Glutamatergic neuron (in vitro differentiated cells): ENCODE data around the gene RPGRIP1L. TPM values are rescaled to one million over a fixed set of nuclear protein-coding genes. Genes with fewer than 3 reads are reported as not detected.

Source experiments
- DNase-seq: peaks from one replicate; pipeline ENCODE4 v3.0.0; 2022
- H3K27ac Mint-ChIP-seq: one replicate; pipeline ENCODE4 v1.8.0; 2020; ENCODE audit warnings: mild to moderate bottlenecking, mixed read lengths, inconsistent platforms; ENCODE audit not compliant: unreplicated experiment
- H3K27me3 Mint-ChIP-seq: one replicate; pipeline ENCODE4 v1.8.0; 2020; ENCODE audit warnings: mild to moderate bottlenecking, moderate library complexity, mixed read lengths, inconsistent platforms; ENCODE audit not compliant: unreplicated experiment
- H3K36me3 Mint-ChIP-seq: one replicate; pipeline ENCODE4 v1.8.0; 2020; ENCODE audit warnings: mild to moderate bottlenecking, mixed read lengths, inconsistent platforms; ENCODE audit not compliant: unreplicated experiment
- H3K4me1 Mint-ChIP-seq: one replicate; pipeline ENCODE4 v1.8.0; 2020; ENCODE audit warnings: mild to moderate bottlenecking, low read depth, mixed read lengths, inconsistent platforms; ENCODE audit not compliant: unreplicated experiment
- H3K4me3 Mint-ChIP-seq: one replicate; pipeline ENCODE4 v1.8.0; 2020; ENCODE audit warnings: mild to moderate bottlenecking, mixed read lengths, inconsistent platforms; ENCODE audit not compliant: unreplicated experiment
- H3K9me3 Mint-ChIP-seq: one replicate; pipeline ENCODE4 v1.8.0; 2020; ENCODE audit warnings: mild to moderate bottlenecking, moderate library complexity, mixed read lengths, inconsistent platforms; ENCODE audit not compliant: unreplicated experiment
- total RNA-seq: library from RNA; stranded (reverse); fragmentation: NEBNext Ultra II Directional; extraction: Animal tissue kit (Norgen Biotek cat#: 25700); gene quantifications from one replicate; pipeline ENCODE4 v1.2.1, GENCODE V29; 2021; ENCODE audit not compliant: unreplicated experiment
- TF ChIP-seq, protein P1 (sequence below): fragments of 200-600 bp; sonication (generic); IDR thresholded peaks from one replicate; pipeline ENCODE4 v1.5.0; 2021; ENCODE audit not compliant: partially characterized antibody, unreplicated experiment

Gene RPGRIP1L
- total RNA-seq, 1 donor from 2014 or later, result 18.0 TPM

DNA sequence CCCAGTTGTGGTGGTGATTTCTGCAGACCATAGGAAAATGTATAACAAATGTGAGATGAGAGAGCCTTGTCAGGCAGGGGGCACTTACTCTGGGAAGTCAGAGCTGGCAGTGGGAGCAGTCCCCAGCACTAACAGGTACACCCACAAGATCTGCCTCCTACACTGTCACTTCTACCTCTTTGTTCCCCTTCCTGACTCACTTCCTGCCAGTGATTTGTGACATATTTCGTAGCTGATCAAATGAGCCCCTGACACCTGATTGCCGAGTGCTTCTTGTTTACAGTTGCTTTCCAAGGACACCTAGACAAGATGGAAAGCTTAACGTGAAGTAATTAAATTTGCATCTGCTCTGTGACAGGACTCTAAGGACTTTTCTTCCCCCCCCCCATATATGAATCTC, 40.8 kb upstream of the RPGRIP1L start:
- TF ChIP-seq, protein P1, sequence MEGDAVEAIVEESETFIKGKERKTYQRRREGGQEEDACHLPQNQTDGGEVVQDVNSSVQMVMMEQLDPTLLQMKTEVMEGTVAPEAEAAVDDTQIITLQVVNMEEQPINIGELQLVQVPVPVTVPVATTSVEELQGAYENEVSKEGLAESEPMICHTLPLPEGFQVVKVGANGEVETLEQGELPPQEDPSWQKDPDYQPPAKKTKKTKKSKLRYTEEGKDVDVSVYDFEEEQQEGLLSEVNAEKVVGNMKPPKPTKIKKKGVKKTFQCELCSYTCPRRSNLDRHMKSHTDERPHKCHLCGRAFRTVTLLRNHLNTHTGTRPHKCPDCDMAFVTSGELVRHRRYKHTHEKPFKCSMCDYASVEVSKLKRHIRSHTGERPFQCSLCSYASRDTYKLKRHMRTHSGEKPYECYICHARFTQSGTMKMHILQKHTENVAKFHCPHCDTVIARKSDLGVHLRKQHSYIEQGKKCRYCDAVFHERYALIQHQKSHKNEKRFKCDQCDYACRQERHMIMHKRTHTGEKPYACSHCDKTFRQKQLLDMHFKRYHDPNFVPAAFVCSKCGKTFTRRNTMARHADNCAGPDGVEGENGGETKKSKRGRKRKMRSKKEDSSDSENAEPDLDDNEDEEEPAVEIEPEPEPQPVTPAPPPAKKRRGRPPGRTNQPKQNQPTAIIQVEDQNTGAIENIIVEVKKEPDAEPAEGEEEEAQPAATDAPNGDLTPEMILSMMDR, result no peak
- H3K27me3 Mint-ChIP-seq, result peaks cover 2% of the 10 kb centered on the region
- H3K9me3 Mint-ChIP-seq, result peaks cover 2% of the 10 kb centered on the region
- peak overlapping the region; percentile 5 for H3K27ac Mint-ChIP-seq
- peaks cover 38% of the 10 kb centered on the region for H3K4me1 Mint-ChIP-seq
- H3K4me3 Mint-ChIP-seq, result no peak overlapping the region
- DNase-seq, result no peak
- no peaks in the 10 kb centered on the region for H3K36me3 Mint-ChIP-seq

DNA sequence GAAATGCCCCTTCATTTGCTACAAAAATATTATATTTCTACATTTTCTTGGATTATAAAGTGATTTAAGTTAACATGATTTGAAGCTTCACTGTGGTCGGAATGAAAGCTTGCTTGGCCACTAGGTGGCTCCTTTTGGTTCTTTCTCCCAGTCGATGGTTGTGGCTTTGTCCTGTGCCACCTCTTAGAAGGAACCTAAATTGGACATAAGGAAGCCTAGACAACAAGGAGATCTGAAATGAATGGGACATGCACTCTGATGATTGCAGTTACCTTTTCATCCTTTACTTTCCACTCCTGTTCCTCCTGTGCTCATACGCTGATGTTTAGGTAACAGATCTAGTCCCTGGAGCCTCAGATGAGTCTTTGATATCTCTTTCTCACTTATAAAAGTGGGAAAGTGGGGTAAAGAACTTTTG, 39.5 kb upstream of the RPGRIP1L start:
- H3K27me3 Mint-ChIP-seq, result peaks cover 2% of the 10 kb centered on the region
- peaks cover 38% of the 10 kb centered on the region for H3K4me1 Mint-ChIP-seq
- no peak overlapping the region for H3K27ac Mint-ChIP-seq
- TF ChIP-seq, protein P1, result peak; percentile 74
- DNase-seq, result peak; percentile 22
- no peak overlapping the region for H3K4me3 Mint-ChIP-seq
- no peaks in the 10 kb centered on the region for H3K36me3 Mint-ChIP-seq
- peaks cover 2% of the 10 kb centered on the region for H3K9me3 Mint-ChIP-seq

DNA sequence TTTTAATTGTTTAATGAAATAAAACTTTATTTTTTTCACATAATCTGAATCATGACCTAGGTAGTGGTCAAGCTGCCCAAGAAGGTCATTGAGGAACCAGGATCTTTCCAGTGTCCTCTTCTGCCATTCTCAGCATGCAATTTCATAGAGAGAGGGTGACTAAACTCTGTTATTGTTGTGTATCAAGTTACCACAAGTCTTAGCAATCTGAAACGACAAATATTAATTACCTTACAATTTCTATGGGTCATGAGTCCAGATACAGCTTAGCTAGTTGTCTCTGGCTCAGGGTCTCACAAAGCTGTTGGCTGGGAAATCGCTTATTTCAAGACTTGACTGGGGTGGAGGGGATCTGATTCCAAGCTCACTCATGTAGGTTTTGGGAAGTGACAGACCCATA, 37.9 kb upstream of the RPGRIP1L start:
- no peak overlapping the region for H3K27ac Mint-ChIP-seq
- H3K4me1 Mint-ChIP-seq, result peaks cover 43% of the 10 kb centered on the region

DNA sequence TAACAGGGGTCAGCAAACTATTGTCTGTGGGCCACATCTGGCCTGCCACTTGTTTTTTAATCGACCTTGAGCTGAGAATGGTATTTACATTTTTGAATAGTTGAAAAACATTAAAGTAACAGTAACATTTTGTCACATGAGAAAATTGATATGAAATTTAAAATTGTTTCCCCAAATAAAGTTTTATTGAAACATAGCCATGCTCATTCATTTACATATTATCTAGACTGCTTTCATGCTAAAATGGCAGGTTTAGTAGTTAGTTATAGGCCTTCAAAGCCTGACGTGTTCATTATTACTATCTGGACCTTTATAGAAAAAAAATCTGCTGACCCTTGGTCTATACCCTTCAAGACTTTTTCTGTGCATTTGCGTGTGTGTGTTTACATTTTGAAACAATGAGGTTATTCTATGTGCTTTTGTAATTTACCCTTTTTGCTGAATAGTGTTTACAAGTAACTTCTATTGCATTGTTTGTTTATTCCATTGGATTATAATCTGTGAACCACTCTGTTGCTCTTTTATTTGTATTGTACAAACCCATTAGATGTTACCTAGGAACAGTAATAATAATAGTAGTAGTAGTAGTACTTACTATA, 37.4 kb upstream of the RPGRIP1L start:
- Mint-ChIP-seq H3K9me3 (peaks cover 1% of the 10 kb centered on the region), H3K27ac (no peak overlapping the region), H3K27me3 (no peaks in the 10 kb centered on the region), H3K4me3 (no peak overlapping the region), H3K36me3 (no peaks in the 10 kb centered on the region), H3K4me1 (peaks cover 47% of the 10 kb centered on the region)
- DNase-seq, result no peak
- TF ChIP-seq, protein P1, result no peak

More for the DNA sequence above, 37.9 kb upstream of the RPGRIP1L start:
- H3K27me3 Mint-ChIP-seq, result no peaks in the 10 kb centered on the region
- TF ChIP-seq, protein P1, result no peak
- no peak overlapping the region for H3K4me3 Mint-ChIP-seq
- no peak for DNase-seq
- H3K36me3 Mint-ChIP-seq, result no peaks in the 10 kb centered on the region
- H3K9me3 Mint-ChIP-seq, result no peaks in the 10 kb centered on the region

DNA sequence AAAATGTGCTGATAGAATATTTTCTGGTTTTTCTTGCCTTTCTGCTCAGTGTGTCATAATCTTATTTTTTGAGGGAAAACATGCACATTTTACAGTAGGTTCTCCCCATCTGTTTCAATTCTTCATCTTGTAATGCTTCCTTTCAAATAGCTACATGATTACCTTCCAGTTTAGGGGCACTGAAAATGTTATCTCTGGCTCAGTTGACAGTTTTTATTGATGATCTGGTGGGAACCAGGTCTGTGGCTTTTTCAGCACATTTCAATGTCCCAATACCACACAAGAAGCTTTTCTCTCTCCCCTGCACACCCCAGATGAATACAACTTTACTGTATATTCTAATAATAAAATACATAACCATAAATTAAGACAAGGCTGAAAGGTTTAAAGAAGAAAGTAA, 36.8 kb upstream of the RPGRIP1L start:
- peaks cover 1% of the 10 kb centered on the region for H3K9me3 Mint-ChIP-seq

More for the DNA sequence above, 36.8 kb upstream of the RPGRIP1L start:
- no peaks in the 10 kb centered on the region for H3K36me3 Mint-ChIP-seq
- TF ChIP-seq, protein P1, result no peak
- no peaks in the 10 kb centered on the region for H3K27me3 Mint-ChIP-seq
- H3K4me1 Mint-ChIP-seq, result peaks cover 42% of the 10 kb centered on the region
- H3K27ac Mint-ChIP-seq, result no peak overlapping the region
- H3K4me3 Mint-ChIP-seq, result no peak overlapping the region
- no peak for DNase-seq
